SK-N-SH (cell line): Measurements from ENCODE around the gene ZNF407. TPM values are rescaled to one million over a fixed set of nuclear protein-coding genes. Genes with fewer than 3 reads are reported as not detected.

Experiments used
- CTCF ChIA-PET: fragments of 300-600, 350-600 bp; formaldehyde crosslinking; extraction: SDS; loops from one replicate; lab custom pipeline; 2021; lab: Yijun Ruan, JAX
- POLR2A ChIA-PET: fragments of 350-600 bp; sonication (Branson Sonifier 250); formaldehyde crosslinking; extraction: SDS; loops from one replicate; lab custom pipeline; 2020; ENCODE audit warnings: antibody characterized with exemption, inconsistent platforms; lab: Yijun Ruan, JAX
- DNase-seq: peaks from one replicate; pipeline ENCODE4 v3.0.0; 2012
- H2AFZ ChIP-seq: fragments of 200-600 bp; sonication (generic); 2 replicates; pipeline ENCODE4 v1.8.1; 2016; ENCODE audit warnings: antibody characterized with exemption, mild to moderate bottlenecking, low read depth
- H3F3A ChIP-seq: fragments of 200-600 bp; sonication (generic); replicated peaks from 2 replicates; pipeline ENCODE3; 2016; ENCODE audit warnings: antibody characterized with exemption, mild to moderate bottlenecking; ENCODE audit not compliant: insufficient read depth
- H3K27ac ChIP-seq, 2 experiments: fragments of 200-500 bp in 1 of 2; fragments of 200-600 bp in 1 of 2; sonication (Bioruptor generic) in 1 of 2; sonication (generic), shearing (Covaris generic) in 1 of 2; 2 replicates each; pipeline versions ENCODE4 v1.5.1 to v1.6.1; 2014 to 2016; ENCODE audit warnings: low read depth in 2 of 2, inconsistent platforms in 1 of 2, low read length in 1 of 2, mild to moderate bottlenecking in 1 of 2, mixed read lengths in 1 of 2
- H3K27me3 ChIP-seq: fragments of 200-600 bp; sonication (generic), shearing (Covaris generic); 2 replicates; pipeline ENCODE4 v1.6.1; 2016; ENCODE audit warnings: mixed run types; ENCODE audit not compliant: insufficient read depth
- H3K36me3 ChIP-seq, 2 experiments: fragments of 200-500 bp in 1 of 2; fragments of 200-600 bp in 1 of 2; sonication (Bioruptor generic) in 1 of 2; sonication (generic) in 1 of 2; replicated peaks in 1 of 2; 2 replicates each; pipeline versions ENCODE3 to v1.5.1; 2014 to 2016; ENCODE audit warnings: low read length in 1 of 2, mild to moderate bottlenecking in 1 of 2; ENCODE audit not compliant: insufficient read depth in 2 of 2, control insufficient read depth in 1 of 2
- H3K4me1 ChIP-seq, 2 experiments: fragments of 200-500 bp in 1 of 2; fragments of 200-600 bp in 1 of 2; sonication (Bioruptor generic) in 1 of 2; sonication (generic), shearing (Covaris generic) in 1 of 2; 2 replicates each; pipeline versions ENCODE4 v1.5.1 to v1.6.1; 2014 to 2016; ENCODE audit warnings: low read depth in 1 of 2, low read length in 1 of 2, mixed run types in 1 of 2; ENCODE audit not compliant: insufficient read depth in 2 of 2, control insufficient read depth in 1 of 2
- H3K4me2 ChIP-seq: fragments of 200-600 bp; sonication (generic), shearing (Covaris generic); 2 replicates; pipeline ENCODE4 v1.6.1; 2017; ENCODE audit warnings: mixed run types
- H3K4me3 ChIP-seq, 2 experiments: fragments of 200-500 bp in 1 of 2; fragments of 200-600 bp in 1 of 2; sonication (Bioruptor generic) in 1 of 2; sonication (generic), shearing (Covaris generic) in 1 of 2; 2 replicates each; pipeline versions ENCODE4 v1.5.1 to v1.8.1; 2014 to 2016; ENCODE audit warnings: low read depth in 2 of 2, inconsistent platforms in 1 of 2, low read length in 1 of 2, mild to moderate bottlenecking in 1 of 2, mixed read lengths in 1 of 2, moderate library complexity in 1 of 2
- H3K79me2 ChIP-seq: fragments of 200-600 bp; sonication (generic); 2 replicates; pipeline ENCODE4 v1.8.1; 2017; ENCODE audit warnings: mild to moderate bottlenecking; ENCODE audit not compliant: insufficient read depth
- H3K9ac ChIP-seq: fragments of 200-600 bp; sonication (generic); 2 replicates; pipeline ENCODE4 v1.6.1; 2017; ENCODE audit warnings: mixed run types
- H3K9me2 ChIP-seq: fragments of 200-600 bp; sonication (generic); 2 replicates; pipeline ENCODE4 v1.6.1; 2017; ENCODE audit warnings: mixed run types
- H3K9me3 ChIP-seq: fragments of 200-600 bp; sonication (generic); 2 replicates; pipeline ENCODE4 v1.6.1; 2017; ENCODE audit warnings: mixed run types, mild to moderate bottlenecking, moderate library complexity
- H4K20me1 ChIP-seq: fragments of 200-600 bp; sonication (generic); 2 replicates; pipeline ENCODE4 v1.6.1; 2017; ENCODE audit warnings: mild to moderate bottlenecking, mixed run types; ENCODE audit not compliant: insufficient read depth
- EP300 ChIP-seq, 2 experiments: IDR thresholded peaks; 2 replicates each; pipeline versions ENCODE4 v1.4.0 to v1.6.1; 2012; ENCODE audit warnings: borderline replicate concordance in 1 of 2, low read depth in 1 of 2, low read length in 1 of 2
- EZH2phosphoT487 ChIP-seq: fragments of 200-600 bp; sonication (generic); IDR thresholded peaks from 2 replicates; pipeline ENCODE4 v1.6.1; 2017; ENCODE audit warnings: low read depth, mixed run types, mild to moderate bottlenecking, antibody characterized with exemption, moderate library complexity, borderline replicate concordance
- FOSL2 ChIP-seq: IDR thresholded peaks from 2 replicates; pipeline ENCODE4 v1.4.0; 2012; ENCODE audit warnings: low read depth, mild to moderate bottlenecking, moderate library complexity, borderline replicate concordance
- FOXJ3 ChIP-seq: sonication (generic); formaldehyde crosslinking; IDR thresholded peaks from 2 replicates; pipeline ENCODE4 v1.5.1; 2020; ENCODE audit warnings: mild to moderate bottlenecking, missing genetic modification reagents
- FOXM1 ChIP-seq: IDR thresholded peaks from 2 replicates; pipeline ENCODE4 v1.4.0; 2012; ENCODE audit warnings: low read depth, mild to moderate bottlenecking
- JUND ChIP-seq: IDR thresholded peaks from 2 replicates; pipeline ENCODE4 v1.4.0; 2012
- MXI1 ChIP-seq: IDR thresholded peaks from 2 replicates; pipeline ENCODE4 v1.6.1; 2012; ENCODE audit warnings: mild to moderate bottlenecking, low read depth, low read length, improper control_type of control experiment
- NRF1 ChIP-seq: IDR thresholded peaks from 2 replicates; pipeline ENCODE4 v1.6.1; 2012; ENCODE audit warnings: low read depth, mild to moderate bottlenecking, low read length
- RAD21 ChIP-seq: IDR thresholded peaks from 2 replicates; pipeline ENCODE4 v1.6.1; 2012; ENCODE audit warnings: mild to moderate bottlenecking, low read length
- RCOR1 ChIP-seq: fragments of 150-350 bp; IDR thresholded peaks from 2 replicates; pipeline ENCODE4 v1.6.1; 2017; ENCODE audit warnings: antibody characterized with exemption, low read length
- RFX5 ChIP-seq: IDR thresholded peaks from 2 replicates; pipeline ENCODE4 v1.6.1; 2012; ENCODE audit warnings: mild to moderate bottlenecking, improper control_type of control experiment, low read length
- RXRA ChIP-seq: IDR thresholded peaks from 2 replicates; pipeline ENCODE4 v1.4.0; 2012; ENCODE audit warnings: low read depth, mild to moderate bottlenecking, borderline replicate concordance
- SMC3 ChIP-seq: IDR thresholded peaks from 2 replicates; pipeline ENCODE4 v1.6.1; 2012; ENCODE audit warnings: low read depth, low read length, improper control_type of control experiment
- TAF1 ChIP-seq: IDR thresholded peaks from 2 replicates; pipeline ENCODE4 v1.6.1; 2012; ENCODE audit warnings: low read depth, mild to moderate bottlenecking, low read length, moderate library complexity, borderline replicate concordance
- TCF12 ChIP-seq: IDR thresholded peaks from 2 replicates; pipeline ENCODE4 v1.4.0; 2012
- WGBS: methylation state at CpG from one replicate; pipeline ENCODE4 v1.1.6; 2017; ENCODE audit warnings: low lambda C conversion rate; 5-methylcytosine and 5-hydroxymethylcytosine counted together
- polyA plus RNA-seq, 3 experiments: library from polyadenylated mRNA; depleted of rRNA; stranded (reverse); fragments of >200 nt; gene quantifications; 2 replicates each; pipeline ENCODE4 v1.2.3, GENCODE V29; 2012
- TF ChIP-seq, protein P1 (sequence below): IDR thresholded peaks from 2 replicates; pipeline ENCODE4; 2012
- TF ChIP-seq, protein P2 (sequence below): IDR thresholded peaks from 2 replicates; pipeline ENCODE4 v1.4.0; 2012; ENCODE audit warnings: low read depth
- TF ChIP-seq, protein P3 (sequence below): fragments of 200-600 bp; sonication (generic); IDR thresholded peaks from 2 replicates; pipeline ENCODE4 v1.6.1; 2017; ENCODE audit warnings: antibody characterized with exemption, mild to moderate bottlenecking, moderate library complexity

The ZNF407 gene
- polyA plus RNA-seq, 1 of the 3 experiments (the other 2 are of a cell fraction): 2.6 TPM

GRCh38 chr18:75036917-75037688 lies 439.4 kb downstream of the ZNF407 start:
- WGBS: 92% methylated on average over 18 of the region's 18 CpGs
- Histone ChIP-seq H3K27me3 (no peaks in the 10 kb centered on the region), H3K36me3 (no peaks in the 10 kb centered on the region), H2AFZ (no peak overlapping the region), H3K9me2 (no peaks in the 10 kb centered on the region), H4K20me1 (no peaks in the 10 kb centered on the region), H3K9ac (no peak overlapping the region), H3F3A (peaks cover 4% of the 10 kb centered on the region), H3K4me2 (no peak overlapping the region), H3K4me3 (no peak overlapping the region), H3K27ac (no peak overlapping the region), H3K4me1 (no peaks in the 10 kb centered on the region; a peak in 1 of 4 replicates), H3K79me2 (no peaks in the 10 kb centered on the region), H3K9me3 (no peaks in the 10 kb centered on the region)
- no peak for DNase-seq
- CTCF ChIA-PET: interaction anchor here (0.8 to 1.4 kb wide), 2 partner anchors 12 to 29 kb away, joined by 3 read pairs; no protein-coding TSS in a partner anchor
- POLR2A ChIA-PET: no interaction called here
- no peak for TF ChIP-seq JUND
- TF ChIP-seq, protein P1, sequence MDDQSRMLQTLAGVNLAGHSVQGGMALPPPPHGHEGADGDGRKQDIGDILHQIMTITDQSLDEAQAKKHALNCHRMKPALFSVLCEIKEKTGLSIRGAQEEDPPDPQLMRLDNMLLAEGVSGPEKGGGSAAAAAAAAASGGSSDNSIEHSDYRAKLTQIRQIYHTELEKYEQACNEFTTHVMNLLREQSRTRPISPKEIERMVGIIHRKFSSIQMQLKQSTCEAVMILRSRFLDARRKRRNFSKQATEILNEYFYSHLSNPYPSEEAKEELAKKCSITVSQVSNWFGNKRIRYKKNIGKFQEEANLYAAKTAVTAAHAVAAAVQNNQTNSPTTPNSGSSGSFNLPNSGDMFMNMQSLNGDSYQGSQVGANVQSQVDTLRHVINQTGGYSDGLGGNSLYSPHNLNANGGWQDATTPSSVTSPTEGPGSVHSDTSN: peak; percentile 4; the same call in 1 of the 2 replicates
- TF ChIP-seq RXRA: no peak
- no peak for TF ChIP-seq FOXJ3 (CRISPR knock-in tag)

DNA sequence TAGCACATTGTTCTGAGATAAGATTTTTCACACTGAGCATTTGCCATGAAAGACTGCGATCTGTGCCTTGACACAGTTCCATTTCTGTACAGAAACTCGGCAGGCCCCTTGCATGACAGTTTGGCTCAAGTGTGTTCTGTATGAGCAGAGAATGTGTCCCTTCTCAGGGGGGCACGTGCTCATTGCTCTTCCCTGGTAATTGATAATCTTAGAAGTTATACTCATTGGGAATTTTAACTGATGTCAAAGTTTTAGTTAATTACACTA lies 440.0 kb downstream of the ZNF407 start:
- H3K27me3 ChIP-seq: no peaks in the 10 kb centered on the region
- H2AFZ ChIP-seq: no peak overlapping the region
- no peak overlapping the region for H3K9ac ChIP-seq
- H3K79me2 ChIP-seq: no peaks in the 10 kb centered on the region
- no peaks in the 10 kb centered on the region; a peak in 1 of 4 replicates for H3K4me1 ChIP-seq
- H3K9me2 ChIP-seq: no peaks in the 10 kb centered on the region
- ChIA-PET POLR2A (no interaction called here), CTCF (interaction anchor here (1.4 kb wide), 1 partner anchor 11 kb away, joined by 3 read pairs; no protein-coding TSS in a partner anchor)
- no peak for TF ChIP-seq TCF12
- TF ChIP-seq EP300 (IDR thresholded peaks at IDR 0.05; ENCODE audit: borderline replicate concordance in 1 of 2, low read depth in 1 of 2, low read length in 1 of 2): no peak
- no peak for TF ChIP-seq RFX5
- no peak for TF ChIP-seq TAF1
- TF ChIP-seq FOSL2: no peak
- no peak for TF ChIP-seq RXRA
- TF ChIP-seq SMC3: no peak
- no peak for TF ChIP-seq FOXM1
- no peaks in the 10 kb centered on the region for H4K20me1 ChIP-seq
- no peak overlapping the region for H3K4me3 ChIP-seq
- no peaks in the 10 kb centered on the region for H3K9me3 ChIP-seq
- H3K36me3 ChIP-seq: no peaks in the 10 kb centered on the region
- H3F3A ChIP-seq: peaks cover 4% of the 10 kb centered on the region
- no peak for DNase-seq
- WGBS: 81% methylated on average over 3 of the region's 3 CpGs
- no peak overlapping the region for H3K4me2 ChIP-seq
- no peak overlapping the region for H3K27ac ChIP-seq

GRCh38 chr18:75041586-75041985 lies 443.9 kb downstream of the ZNF407 start:
- Histone ChIP-seq H3K4me2 (no peak overlapping the region), H3K27me3 (no peaks in the 10 kb centered on the region), H3F3A (peaks cover 4% of the 10 kb centered on the region), H3K9me3 (no peaks in the 10 kb centered on the region), H3K4me1 (no peaks in the 10 kb centered on the region), H3K27ac (no peak overlapping the region), H3K9ac (no peak overlapping the region), H3K36me3 (no peaks in the 10 kb centered on the region), H4K20me1 (no peaks in the 10 kb centered on the region), H3K9me2 (no peaks in the 10 kb centered on the region), H3K4me3 (no peak overlapping the region), H3K79me2 (no peaks in the 10 kb centered on the region), H2AFZ (no peak overlapping the region)
- WGBS: 76% methylated on average over 8 of the region's 8 CpGs
- POLR2A ChIA-PET: no interaction called here
- CTCF ChIA-PET: interaction anchor here (0.5 to 2.7 kb wide), 22 partner anchors 9 to 439 kb away, joined by 3 to 11 read pairs (median 3); no protein-coding TSS in a partner anchor
- no peak for DNase-seq
- no peak for TF ChIP-seq RFX5
- TF ChIP-seq EZH2phosphoT487: no peak
- TF ChIP-seq FOSL2: no peak
- TF ChIP-seq, protein P1: no peak
- no peak for TF ChIP-seq FOXJ3 (CRISPR knock-in tag)
- no peak for TF ChIP-seq JUND
- TF ChIP-seq, protein P2, sequence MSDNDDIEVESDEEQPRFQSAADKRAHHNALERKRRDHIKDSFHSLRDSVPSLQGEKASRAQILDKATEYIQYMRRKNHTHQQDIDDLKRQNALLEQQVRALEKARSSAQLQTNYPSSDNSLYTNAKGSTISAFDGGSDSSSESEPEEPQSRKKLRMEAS: no peak
- TF ChIP-seq EP300 (IDR thresholded peaks at IDR 0.05; ENCODE audit: borderline replicate concordance in 1 of 2, low read depth in 1 of 2, low read length in 1 of 2): no peak
- TF ChIP-seq, protein P3, sequence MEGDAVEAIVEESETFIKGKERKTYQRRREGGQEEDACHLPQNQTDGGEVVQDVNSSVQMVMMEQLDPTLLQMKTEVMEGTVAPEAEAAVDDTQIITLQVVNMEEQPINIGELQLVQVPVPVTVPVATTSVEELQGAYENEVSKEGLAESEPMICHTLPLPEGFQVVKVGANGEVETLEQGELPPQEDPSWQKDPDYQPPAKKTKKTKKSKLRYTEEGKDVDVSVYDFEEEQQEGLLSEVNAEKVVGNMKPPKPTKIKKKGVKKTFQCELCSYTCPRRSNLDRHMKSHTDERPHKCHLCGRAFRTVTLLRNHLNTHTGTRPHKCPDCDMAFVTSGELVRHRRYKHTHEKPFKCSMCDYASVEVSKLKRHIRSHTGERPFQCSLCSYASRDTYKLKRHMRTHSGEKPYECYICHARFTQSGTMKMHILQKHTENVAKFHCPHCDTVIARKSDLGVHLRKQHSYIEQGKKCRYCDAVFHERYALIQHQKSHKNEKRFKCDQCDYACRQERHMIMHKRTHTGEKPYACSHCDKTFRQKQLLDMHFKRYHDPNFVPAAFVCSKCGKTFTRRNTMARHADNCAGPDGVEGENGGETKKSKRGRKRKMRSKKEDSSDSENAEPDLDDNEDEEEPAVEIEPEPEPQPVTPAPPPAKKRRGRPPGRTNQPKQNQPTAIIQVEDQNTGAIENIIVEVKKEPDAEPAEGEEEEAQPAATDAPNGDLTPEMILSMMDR: peak; percentile 60
- TF ChIP-seq MXI1: no peak
- peak; percentile 44 for TF ChIP-seq RAD21
- no peak for TF ChIP-seq RCOR1
- TF ChIP-seq NRF1: no peak
